Liver (tissue), 3 donors: ENCODE data around the gene GHRL.

ENCODE experiments used
- EGR1 ChIP-seq, 2 donors: IDR thresholded peaks; 2 replicates each; pipeline ENCODE4 v1.6.1; 2016 to 2018; ENCODE audit warnings: antibody characterized with exemption in 2 of 2, low read depth in 2 of 2
- GABPA ChIP-seq, 2 donors: IDR thresholded peaks in 1 of 2; conservative IDR thresholded peaks in 1 of 2; 2 replicates each; pipeline ENCODE4 v1.6.1; 2016; ENCODE audit warnings: antibody characterized with exemption in 2 of 2, mild to moderate bottlenecking in 1 of 2, moderate library complexity in 1 of 2
- JUND ChIP-seq, 2 donors: IDR thresholded peaks; 2 replicates each; pipeline ENCODE4 v1.6.1; 2016; ENCODE audit warnings: antibody characterized with exemption in 2 of 2
- RAD21 ChIP-seq, 2 donors: IDR thresholded peaks; 2 replicates each; pipeline ENCODE4 v1.6.1; 2016; ENCODE audit warnings: antibody characterized with exemption in 2 of 2, mild to moderate bottlenecking in 2 of 2
- SP1 ChIP-seq: IDR thresholded peaks from 2 replicates; pipeline ENCODE4 v1.6.1; 2018; ENCODE audit warnings: antibody characterized with exemption, mild to moderate bottlenecking
- TAF1 ChIP-seq: conservative IDR thresholded peaks from 2 replicates; pipeline ENCODE4 v1.6.1; 2016; ENCODE audit warnings: antibody characterized with exemption, mild to moderate bottlenecking
- TF ChIP-seq, protein P1 (sequence below): fragments of 150-350 bp; IDR thresholded peaks from 2 replicates; pipeline ENCODE4 v1.5.1; 2017; ENCODE audit warnings: improper control_type of control experiment, low read depth, low read length; ENCODE audit not compliant: missing input control
- TF ChIP-seq, protein P2 (sequence below): IDR thresholded peaks from 2 replicates; pipeline ENCODE4 v1.6.1; 2016; ENCODE audit warnings: antibody characterized with exemption, mild to moderate bottlenecking
- TF ChIP-seq, protein P3 (sequence below): IDR thresholded peaks from 2 replicates; pipeline ENCODE4 v1.6.1; 2016; ENCODE audit warnings: antibody characterized with exemption
- TF ChIP-seq, protein P4 (sequence below): IDR thresholded peaks from 2 replicates; pipeline ENCODE4 v1.6.1; 2016; ENCODE audit warnings: antibody characterized with exemption
- TF ChIP-seq, protein P5 (sequence below): IDR thresholded peaks from 2 replicates; pipeline ENCODE4 v1.6.1; 2016; ENCODE audit warnings: antibody characterized with exemption
- donor health status: healthy.
- donor health status: healthy.

DNA sequence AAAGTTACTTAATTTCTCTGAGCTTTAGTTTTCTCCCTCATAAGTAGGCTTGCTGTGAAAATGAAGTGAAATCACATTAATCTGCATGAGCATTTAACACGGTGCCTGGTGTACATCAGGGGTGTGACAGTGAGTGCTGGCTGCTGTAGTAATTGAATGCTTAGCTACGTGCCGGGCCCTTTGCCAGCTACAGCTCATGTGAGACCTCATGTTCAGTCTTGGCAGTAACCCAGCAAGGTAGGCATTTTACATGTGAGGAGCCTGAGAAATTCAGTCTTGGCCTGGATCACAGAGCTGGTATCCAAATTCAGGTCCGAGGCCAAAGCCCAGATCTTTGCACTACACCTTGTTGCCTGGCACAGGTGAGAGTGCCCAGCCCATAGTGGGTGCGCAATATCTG, 9.1 kb downstream of the GHRL start:
- TF ChIP-seq, protein P1, sequence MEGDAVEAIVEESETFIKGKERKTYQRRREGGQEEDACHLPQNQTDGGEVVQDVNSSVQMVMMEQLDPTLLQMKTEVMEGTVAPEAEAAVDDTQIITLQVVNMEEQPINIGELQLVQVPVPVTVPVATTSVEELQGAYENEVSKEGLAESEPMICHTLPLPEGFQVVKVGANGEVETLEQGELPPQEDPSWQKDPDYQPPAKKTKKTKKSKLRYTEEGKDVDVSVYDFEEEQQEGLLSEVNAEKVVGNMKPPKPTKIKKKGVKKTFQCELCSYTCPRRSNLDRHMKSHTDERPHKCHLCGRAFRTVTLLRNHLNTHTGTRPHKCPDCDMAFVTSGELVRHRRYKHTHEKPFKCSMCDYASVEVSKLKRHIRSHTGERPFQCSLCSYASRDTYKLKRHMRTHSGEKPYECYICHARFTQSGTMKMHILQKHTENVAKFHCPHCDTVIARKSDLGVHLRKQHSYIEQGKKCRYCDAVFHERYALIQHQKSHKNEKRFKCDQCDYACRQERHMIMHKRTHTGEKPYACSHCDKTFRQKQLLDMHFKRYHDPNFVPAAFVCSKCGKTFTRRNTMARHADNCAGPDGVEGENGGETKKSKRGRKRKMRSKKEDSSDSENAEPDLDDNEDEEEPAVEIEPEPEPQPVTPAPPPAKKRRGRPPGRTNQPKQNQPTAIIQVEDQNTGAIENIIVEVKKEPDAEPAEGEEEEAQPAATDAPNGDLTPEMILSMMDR: no peak
- TF ChIP-seq TAF1: no peak
- TF ChIP-seq, protein P2, sequence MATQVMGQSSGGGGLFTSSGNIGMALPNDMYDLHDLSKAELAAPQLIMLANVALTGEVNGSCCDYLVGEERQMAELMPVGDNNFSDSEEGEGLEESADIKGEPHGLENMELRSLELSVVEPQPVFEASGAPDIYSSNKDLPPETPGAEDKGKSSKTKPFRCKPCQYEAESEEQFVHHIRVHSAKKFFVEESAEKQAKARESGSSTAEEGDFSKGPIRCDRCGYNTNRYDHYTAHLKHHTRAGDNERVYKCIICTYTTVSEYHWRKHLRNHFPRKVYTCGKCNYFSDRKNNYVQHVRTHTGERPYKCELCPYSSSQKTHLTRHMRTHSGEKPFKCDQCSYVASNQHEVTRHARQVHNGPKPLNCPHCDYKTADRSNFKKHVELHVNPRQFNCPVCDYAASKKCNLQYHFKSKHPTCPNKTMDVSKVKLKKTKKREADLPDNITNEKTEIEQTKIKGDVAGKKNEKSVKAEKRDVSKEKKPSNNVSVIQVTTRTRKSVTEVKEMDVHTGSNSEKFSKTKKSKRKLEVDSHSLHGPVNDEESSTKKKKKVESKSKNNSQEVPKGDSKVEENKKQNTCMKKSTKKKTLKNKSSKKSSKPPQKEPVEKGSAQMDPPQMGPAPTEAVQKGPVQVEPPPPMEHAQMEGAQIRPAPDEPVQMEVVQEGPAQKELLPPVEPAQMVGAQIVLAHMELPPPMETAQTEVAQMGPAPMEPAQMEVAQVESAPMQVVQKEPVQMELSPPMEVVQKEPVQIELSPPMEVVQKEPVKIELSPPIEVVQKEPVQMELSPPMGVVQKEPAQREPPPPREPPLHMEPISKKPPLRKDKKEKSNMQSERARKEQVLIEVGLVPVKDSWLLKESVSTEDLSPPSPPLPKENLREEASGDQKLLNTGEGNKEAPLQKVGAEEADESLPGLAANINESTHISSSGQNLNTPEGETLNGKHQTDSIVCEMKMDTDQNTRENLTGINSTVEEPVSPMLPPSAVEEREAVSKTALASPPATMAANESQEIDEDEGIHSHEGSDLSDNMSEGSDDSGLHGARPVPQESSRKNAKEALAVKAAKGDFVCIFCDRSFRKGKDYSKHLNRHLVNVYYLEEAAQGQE: no peak
- no peak for TF ChIP-seq EGR1 (IDR thresholded peaks at IDR 0.05; ENCODE audit: low read depth in 2 of 2)
- TF ChIP-seq RAD21 (IDR thresholded peaks at IDR 0.05): no peak
- no peak for TF ChIP-seq GABPA (IDR thresholded peaks at IDR 0.05 in 1 of 2, conservative IDR thresholded peaks at IDR 0.05 in 1 of 2)
- TF ChIP-seq SP1: no peak
- TF ChIP-seq, protein P3, sequence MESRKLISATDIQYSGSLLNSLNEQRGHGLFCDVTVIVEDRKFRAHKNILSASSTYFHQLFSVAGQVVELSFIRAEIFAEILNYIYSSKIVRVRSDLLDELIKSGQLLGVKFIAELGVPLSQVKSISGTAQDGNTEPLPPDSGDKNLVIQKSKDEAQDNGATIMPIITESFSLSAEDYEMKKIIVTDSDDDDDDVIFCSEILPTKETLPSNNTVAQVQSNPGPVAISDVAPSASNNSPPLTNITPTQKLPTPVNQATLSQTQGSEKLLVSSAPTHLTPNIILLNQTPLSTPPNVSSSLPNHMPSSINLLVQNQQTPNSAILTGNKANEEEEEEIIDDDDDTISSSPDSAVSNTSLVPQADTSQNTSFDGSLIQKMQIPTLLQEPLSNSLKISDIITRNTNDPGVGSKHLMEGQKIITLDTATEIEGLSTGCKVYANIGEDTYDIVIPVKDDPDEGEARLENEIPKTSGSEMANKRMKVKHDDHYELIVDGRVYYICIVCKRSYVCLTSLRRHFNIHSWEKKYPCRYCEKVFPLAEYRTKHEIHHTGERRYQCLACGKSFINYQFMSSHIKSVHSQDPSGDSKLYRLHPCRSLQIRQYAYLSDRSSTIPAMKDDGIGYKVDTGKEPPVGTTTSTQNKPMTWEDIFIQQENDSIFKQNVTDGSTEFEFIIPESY: no peak
- TF ChIP-seq, protein P4, sequence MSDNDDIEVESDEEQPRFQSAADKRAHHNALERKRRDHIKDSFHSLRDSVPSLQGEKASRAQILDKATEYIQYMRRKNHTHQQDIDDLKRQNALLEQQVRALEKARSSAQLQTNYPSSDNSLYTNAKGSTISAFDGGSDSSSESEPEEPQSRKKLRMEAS: no peak
- TF ChIP-seq, protein P5, sequence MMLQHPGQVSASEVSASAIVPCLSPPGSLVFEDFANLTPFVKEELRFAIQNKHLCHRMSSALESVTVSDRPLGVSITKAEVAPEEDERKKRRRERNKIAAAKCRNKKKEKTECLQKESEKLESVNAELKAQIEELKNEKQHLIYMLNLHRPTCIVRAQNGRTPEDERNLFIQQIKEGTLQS: no peak
- no peak for TF ChIP-seq JUND (IDR thresholded peaks at IDR 0.05)
